Measurements from ENCODE around the gene ISG20L2. TPM values are rescaled to one million over a fixed set of nuclear protein-coding genes. Genes with fewer than 3 reads are reported as not detected.

ISG20L2 gene
- total RNA-seq, 2 donors from 2014 or later = 24.2 to 28.3 TPM

- ATAC-seq (no peak), DNase-seq (no peak)
Observed at GRCh38 chr1:156744786-156745419, 16.3 kb upstream of the ISG20L2 start.

GRCh38 chr1:156744344-156744743, 15.8 kb upstream of the ISG20L2 start:
- ATAC-seq (no peak), DNase-seq (no peak)
- intact Hi-C loops (cut with DNase I, micrococcal nuclease) = no loop called here

More at GRCh38 chr1:156744786-156745419, 16.3 kb upstream of the ISG20L2 start:
- intact Hi-C loops (cut with DNase I, micrococcal nuclease) = no loop called here

GRCh38 chr1:156743367-156744302, 15.1 kb upstream of the ISG20L2 start:
- no peak for ATAC-seq
- intact Hi-C loops (cut with DNase I, micrococcal nuclease) = no loop called here
- no peak for DNase-seq

- intact Hi-C loops (cut with DNase I, micrococcal nuclease) = no loop called here
- no peak for ATAC-seq
- no peak for DNase-seq
Observed at GRCh38 chr1:156742801-156743200, 14.2 kb upstream of the ISG20L2 start.

GRCh38 chr1:156742017-156742416, 13.5 kb upstream of the ISG20L2 start:
- DNase-seq (no peak), ATAC-seq (no peak)
- intact Hi-C loops (cut with DNase I, micrococcal nuclease) = no loop called here

GRCh38 chr1:156741481-156741983, 13.0 kb upstream of the ISG20L2 start:
- ATAC-seq (no peak), DNase-seq (no peak)
- intact Hi-C loops (cut with DNase I, micrococcal nuclease) = no loop called here

GRCh38 chr1:156740741-156741480, 12.3 kb upstream of the ISG20L2 start, which contains the start of gene MRPL24:
Gene MRPL24, minus strand, starts transcription at chr1:156741088. Its CDS starts 2,384 bp downstream, at chr1:156738704.
- DNase-seq (peak; percentile 97 to 99), ATAC-seq (peak; percentile 90)
- intact Hi-C loops (cut with DNase I, micrococcal nuclease) = no loop called here

- DNase-seq = peak in 1 of 2 donors; percentile 39
- intact Hi-C loops (cut with DNase I, micrococcal nuclease) = no loop called here
- peak; percentile 10 for ATAC-seq
Observed at GRCh38 chr1:156740237-156740740, 11.7 kb upstream of the ISG20L2 start.

GRCh38 chr1:156738916-156739315, 10.3 kb upstream of the ISG20L2 start:
- no peak for ATAC-seq
- intact Hi-C loops (cut with DNase I, micrococcal nuclease) = no loop called here
- DNase-seq = no peak

- DNase-seq = no peak
- intact Hi-C loops (cut with DNase I, micrococcal nuclease) = no loop called here
- ATAC-seq = no peak
Observed at GRCh38 chr1:156738407-156738806, 9.8 kb upstream of the ISG20L2 start.

- intact Hi-C loops (cut with DNase I, micrococcal nuclease) = no loop called here
- ATAC-seq = no peak
- DNase-seq = no peak
Observed at GRCh38 chr1:156733989-156734584, 5.5 kb upstream of the ISG20L2 start.

- ATAC-seq (peak; percentile 78), DNase-seq (peak; percentile 87)
- intact Hi-C loops (cut with DNase I, micrococcal nuclease) = loop anchor here (5.0 kb wide), 2 partner anchors 36 to 41 kb away; no protein-coding TSS in a partner anchor
Observed at GRCh38 chr1:156727926-156728598, 504 bp downstream of the ISG20L2 start, which contains the start of gene METTL25B. Gene METTL25B, plus strand, starts transcription at chr1:156728469. Its CDS starts 636 bp downstream, at chr1:156729105.

- intact Hi-C loops (cut with DNase I, micrococcal nuclease) = loop anchor here (5.0 kb wide), 2 partner anchors 35 to 40 kb away; no protein-coding TSS in a partner anchor
Observed at GRCh38 chr1:156727492-156727891, 1.1 kb downstream of the ISG20L2 start.

GRCh38 chr1:156726549-156727226, 1.9 kb downstream of the ISG20L2 start:
- peak; percentile 13 for ATAC-seq
- DNase-seq = peak; percentile 61 to 78
- intact Hi-C loops (cut with DNase I, micrococcal nuclease) = loop anchor here (5.0 kb wide), 2 partner anchors 34 to 39 kb away; no protein-coding TSS in a partner anchor

More at GRCh38 chr1:156727492-156727891, 1.1 kb downstream of the ISG20L2 start:
- no peak for ATAC-seq
- no peak for DNase-seq

- ATAC-seq = peak; percentile 64
- intact Hi-C loops (cut with DNase I, micrococcal nuclease) = loop anchor here (5.0 kb wide), 2 partner anchors 33 to 38 kb away; no protein-coding TSS in a partner anchor
Observed at GRCh38 chr1:156725683-156726280, 2.8 kb downstream of the ISG20L2 start.

GRCh38 chr1:156721535-156721934, 7.0 kb downstream of the ISG20L2 start:
- intact Hi-C loops (cut with DNase I, micrococcal nuclease) = no loop called here
- ATAC-seq (no peak), DNase-seq (no peak)

More at GRCh38 chr1:156725683-156726280, 2.8 kb downstream of the ISG20L2 start:
- peak; percentile 85 to 93 for DNase-seq

All from left colon (tissue), 2 donors.